Lung (tissue), 12 donors: ENCODE results near the gene MAP4K1. TPM values are rescaled to one million over a fixed set of nuclear protein-coding genes. Genes with fewer than 3 reads are reported as not detected.

Experiments
- ATAC-seq: fragments of 200-7000 bp; cut with Tn5 transposase; one replicate; pipeline ENCODE4 v1.9.1; 2020; ENCODE audit warnings: moderate number of reproducible peaks; ENCODE audit not compliant: insufficient read depth, low FRiP score
- DNase-seq, 3 donors: peaks; one replicate each; pipeline ENCODE4 v3.0.0-alpha.2; 2013 to 2017
- H3K27ac ChIP-seq, 2 donors: one replicate each; pipeline ENCODE4 v1.5.1; 2013; ENCODE audit warnings: mild to moderate bottlenecking in 2 of 2, moderate library complexity in 2 of 2, control low read depth in 1 of 2, inconsistent platforms in 1 of 2, low read depth in 1 of 2, low read length in 1 of 2
- H3K27me3 ChIP-seq, 3 donors: one replicate each; pipeline ENCODE4 v1.5.1; 2013; ENCODE audit warnings: low read length in 2 of 3; ENCODE audit not compliant: control insufficient read depth in 3 of 3, insufficient read depth in 3 of 3
- H3K36me3 ChIP-seq, 4 donors: one replicate each; pipeline ENCODE4 v1.5.1; 2013; ENCODE audit warnings: low read length in 4 of 4, mild to moderate bottlenecking in 1 of 4, moderate library complexity in 1 of 4; ENCODE audit not compliant: control insufficient read depth in 4 of 4, insufficient read depth in 4 of 4
- H3K4me1 ChIP-seq, 5 donors: one replicate each; pipeline ENCODE4 v1.5.1; 2013; ENCODE audit warnings: low read length in 5 of 5, mild to moderate bottlenecking in 2 of 5, moderate library complexity in 1 of 5; ENCODE audit not compliant: control insufficient read depth in 5 of 5, insufficient read depth in 5 of 5
- H3K4me3 ChIP-seq: one replicate; pipeline ENCODE4 v1.5.1; 2013; ENCODE audit warnings: mild to moderate bottlenecking, control low read depth, moderate library complexity
- H3K9ac ChIP-seq, 2 donors: one replicate each; pipeline ENCODE4 v1.5.1; 2013; ENCODE audit warnings: low read length in 2 of 2, control low read depth in 1 of 2; ENCODE audit not compliant: insufficient read depth in 1 of 2
- H3K9me3 ChIP-seq, 4 donors: one replicate each; pipeline ENCODE4 v1.5.1; 2013; ENCODE audit warnings: low read length in 3 of 4, mild to moderate bottlenecking in 1 of 4, moderate library complexity in 1 of 4; ENCODE audit not compliant: control insufficient read depth in 4 of 4, insufficient read depth in 3 of 4
- WGBS, 2 donors: extraction: QIAGEN DNeasy Blood & Tissue Kit; methylation state at CpG; one replicate each; pipeline ENCODE4 v1.1.7; 2013; 5-methylcytosine and 5-hydroxymethylcytosine counted together
- polyA plus RNA-seq, 2 donors: library from polyadenylated mRNA; stranded (reverse); fragments of 200-250 nt; gene quantifications; one replicate each; pipeline ENCODE4 v1.2.1, GENCODE V29; 2013
- total RNA-seq, 2 donors: library from RNA; depleted of rRNA in 1 of 2; stranded (reverse); fragments of >200 nt in 1 of 2; gene quantifications; one replicate each; pipeline ENCODE4 v1.2.1, GENCODE V29; 2014 to 2021
- TF ChIP-seq, protein P1 (sequence below): IDR thresholded peaks from 2 replicates; pipeline ENCODE4 v1.5.1; 2012; ENCODE audit warnings: mild to moderate bottlenecking; ENCODE audit errors: control extremely low read depth, extremely low read depth
- donor health status: control.
- donor health status: control.
- donor health status: Bipolar disorder and iron deficiency.
- donor health status: healthy.
- donor health status: DM: yes; HTN: yes; CAD: no.

Gene MAP4K1
- total and polyA plus RNA-seq, 4 donors, result 4.0 to 13.1 (median 8.4) TPM

DNA sequence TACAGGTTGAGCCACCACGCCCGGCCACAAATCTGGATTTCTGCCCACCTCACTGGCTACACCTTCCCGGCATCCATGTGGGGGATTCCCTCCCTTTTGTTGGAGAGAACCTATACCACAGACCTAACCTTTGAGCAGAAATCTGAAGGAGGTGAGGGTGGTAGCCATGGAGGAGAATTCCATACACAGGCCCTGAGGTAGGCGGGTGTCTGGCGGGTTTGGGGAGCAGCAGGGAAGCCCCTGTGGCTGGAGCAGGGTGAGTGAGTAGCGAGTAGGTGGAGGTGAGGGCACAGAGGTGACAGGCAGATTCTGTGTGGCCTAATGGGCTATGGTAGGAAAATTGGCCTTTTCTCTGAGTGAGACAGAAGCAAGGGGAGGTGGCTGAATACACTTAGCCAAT is 11.8 kb upstream of the MAP4K1 start:
- TF ChIP-seq, protein P1, sequence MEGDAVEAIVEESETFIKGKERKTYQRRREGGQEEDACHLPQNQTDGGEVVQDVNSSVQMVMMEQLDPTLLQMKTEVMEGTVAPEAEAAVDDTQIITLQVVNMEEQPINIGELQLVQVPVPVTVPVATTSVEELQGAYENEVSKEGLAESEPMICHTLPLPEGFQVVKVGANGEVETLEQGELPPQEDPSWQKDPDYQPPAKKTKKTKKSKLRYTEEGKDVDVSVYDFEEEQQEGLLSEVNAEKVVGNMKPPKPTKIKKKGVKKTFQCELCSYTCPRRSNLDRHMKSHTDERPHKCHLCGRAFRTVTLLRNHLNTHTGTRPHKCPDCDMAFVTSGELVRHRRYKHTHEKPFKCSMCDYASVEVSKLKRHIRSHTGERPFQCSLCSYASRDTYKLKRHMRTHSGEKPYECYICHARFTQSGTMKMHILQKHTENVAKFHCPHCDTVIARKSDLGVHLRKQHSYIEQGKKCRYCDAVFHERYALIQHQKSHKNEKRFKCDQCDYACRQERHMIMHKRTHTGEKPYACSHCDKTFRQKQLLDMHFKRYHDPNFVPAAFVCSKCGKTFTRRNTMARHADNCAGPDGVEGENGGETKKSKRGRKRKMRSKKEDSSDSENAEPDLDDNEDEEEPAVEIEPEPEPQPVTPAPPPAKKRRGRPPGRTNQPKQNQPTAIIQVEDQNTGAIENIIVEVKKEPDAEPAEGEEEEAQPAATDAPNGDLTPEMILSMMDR, result no peak
- Histone ChIP-seq H3K9ac (no peak overlapping the region), H3K4me1 (no peaks in the 10 kb centered on the region), H3K9me3 (peaks cover 0 to 2% (median 0%) of the 10 kb centered on the region in 4 donors), H3K36me3 (peaks cover 8 to 42% (median 20%) of the 10 kb centered on the region in 4 donors), H3K27ac (no peak overlapping the region), H3K4me3 (no peak overlapping the region), H3K27me3 (no peaks in the 10 kb centered on the region)
- 90 to 98% methylated on average over 6 of the region's 6 CpGs for WGBS, 2 donors
- ATAC-seq (no peak), DNase-seq (no peak)

DNA sequence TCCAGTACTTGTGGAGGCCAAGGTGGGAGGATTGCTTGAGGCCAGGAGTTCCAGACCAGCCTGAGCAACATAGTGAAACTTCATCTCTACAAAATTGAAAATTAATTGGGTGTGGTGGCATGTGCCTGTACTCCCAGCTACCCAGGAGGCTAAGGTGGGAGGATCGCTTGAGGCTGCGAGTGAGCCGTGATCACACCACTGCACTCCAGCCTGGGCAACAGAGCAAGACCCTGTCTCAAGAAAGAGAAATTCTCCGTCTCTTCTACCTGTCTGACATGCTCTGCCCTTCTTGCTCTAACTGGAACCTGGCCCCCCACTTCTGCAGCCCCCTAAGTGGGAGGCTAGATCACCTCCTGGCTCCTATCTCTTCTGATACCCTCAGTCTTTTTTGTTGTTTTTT is 8.6 kb upstream of the MAP4K1 start:
- peaks cover 17 to 48% (median 30%) of the 10 kb centered on the region in 4 donors for H3K36me3 ChIP-seq
- DNase-seq (no peak), ATAC-seq (no peak)
- H3K9ac ChIP-seq, result no peak overlapping the region
- H3K27me3 ChIP-seq, result no peaks in the 10 kb centered on the region
- TF ChIP-seq, protein P1, result no peak
- no peaks in the 10 kb centered on the region for H3K4me1 ChIP-seq
- H3K4me3 ChIP-seq, result no peak overlapping the region
- H3K9me3 ChIP-seq, result no peaks in the 10 kb centered on the region
- no peak overlapping the region for H3K27ac ChIP-seq
- WGBS, 2 donors, result 94 to 97% methylated on average over 4 of the region's 4 CpGs

DNA sequence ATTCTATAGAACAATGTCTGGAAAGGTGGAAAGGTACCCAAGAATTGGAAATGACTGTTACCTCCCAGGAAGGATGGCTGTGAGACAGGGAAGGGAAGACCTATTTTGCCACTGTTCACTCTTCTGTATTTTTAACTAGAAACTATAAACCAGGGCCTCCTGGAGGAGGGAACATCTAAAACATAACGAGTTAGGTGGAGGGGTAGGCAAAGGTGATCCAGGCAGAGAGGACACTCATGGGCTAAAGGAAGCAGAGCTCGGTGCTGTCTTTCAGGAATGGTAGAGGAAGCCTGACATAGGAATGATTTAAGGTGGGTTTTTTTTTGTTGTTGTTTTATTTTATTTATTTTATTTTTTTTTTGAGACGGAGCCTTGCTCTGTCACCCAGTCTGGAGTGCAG is 7.1 kb upstream of the MAP4K1 start:
- DNase-seq (no peak), ATAC-seq (no peak)
- Histone ChIP-seq H3K4me1 (peaks cover 2 to 5% (median 4%) of the 10 kb centered on the region in 5 donors), H3K9ac (no peak overlapping the region), H3K4me3 (no peak overlapping the region), H3K27ac (no peak overlapping the region), H3K36me3 (peaks cover 18 to 54% (median 35%) of the 10 kb centered on the region in 4 donors), H3K27me3 (no peaks in the 10 kb centered on the region), H3K9me3 (no peaks in the 10 kb centered on the region)
- TF ChIP-seq, protein P1, result no peak
- 86 to 92% methylated on average over 3 of the region's 3 CpGs for WGBS, 2 donors
